GM18870 (cell line): Measurements from ENCODE around the gene AMIGO2.

Source experiments
- ATAC-seq: cut with Tn5 transposase; IDR thresholded peaks from one replicate; pipeline ENCODE4 v1.9.1; 2021; ENCODE audit warnings: moderate library complexity; ENCODE audit not compliant: unreplicated experiment

Gene AMIGO2

DNA sequence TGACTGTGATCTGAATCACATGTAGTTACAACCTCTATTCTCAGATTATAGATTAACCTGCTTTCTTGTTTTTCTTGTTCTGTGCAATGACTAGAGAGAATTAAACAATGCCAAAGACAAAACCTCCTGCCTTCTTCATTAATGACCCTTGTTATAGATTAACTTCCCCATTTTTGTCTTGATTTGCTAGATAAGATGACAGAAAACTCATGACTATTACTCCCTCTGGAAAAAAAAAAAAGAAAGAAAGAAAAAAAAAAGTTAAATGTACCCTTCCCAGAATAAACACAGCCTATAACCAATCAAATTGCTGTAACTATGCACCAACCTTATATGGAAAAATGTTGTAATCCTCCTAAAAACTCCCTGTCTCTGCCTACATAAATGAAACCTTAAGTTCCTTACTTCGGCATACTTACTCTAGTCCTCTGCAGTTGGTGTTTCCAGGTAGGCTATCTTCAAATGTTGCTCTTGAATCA is 41.5 kb downstream of the AMIGO2 start:
- ATAC-seq, result no peak

DNA sequence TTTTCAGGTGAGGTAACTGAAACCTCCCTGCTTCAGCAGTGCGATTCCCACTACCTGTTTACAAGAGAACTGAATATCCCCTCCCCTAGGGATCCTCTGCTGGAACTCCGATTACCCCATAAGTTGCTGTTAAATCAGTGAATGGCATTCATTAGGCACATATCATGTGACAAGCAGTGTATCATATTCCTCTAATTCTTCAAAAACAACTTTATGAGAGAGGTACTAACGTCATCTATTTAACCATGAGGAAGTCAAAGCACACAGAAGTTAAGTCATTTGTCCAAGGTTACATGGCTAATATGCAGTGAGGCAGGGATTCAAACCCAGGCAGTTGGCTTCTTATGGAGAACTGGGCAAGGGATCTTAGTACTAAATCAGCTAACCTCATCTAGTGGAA is 44.3 kb downstream of the AMIGO2 start:
- no peak for ATAC-seq

DNA sequence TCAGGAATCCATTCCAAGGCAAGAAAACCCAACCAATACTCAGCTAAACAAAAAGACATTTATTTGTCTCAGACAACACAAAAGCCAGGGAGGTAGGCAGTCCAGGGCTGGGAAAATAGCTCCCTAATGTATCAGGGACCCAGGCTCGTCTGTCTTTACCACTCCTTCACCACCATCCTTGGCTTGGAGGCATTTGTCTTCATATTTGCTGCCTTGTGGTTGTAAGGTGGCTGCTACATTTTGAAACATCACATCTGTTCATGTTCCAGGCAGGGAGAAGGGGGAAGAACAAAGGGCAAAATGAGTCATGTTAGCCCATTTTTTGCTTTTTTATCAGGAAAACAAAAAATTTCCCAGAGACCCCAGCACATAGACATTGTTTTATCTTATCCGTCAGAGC is 45.1 kb downstream of the AMIGO2 start:
- no peak for ATAC-seq

DNA sequence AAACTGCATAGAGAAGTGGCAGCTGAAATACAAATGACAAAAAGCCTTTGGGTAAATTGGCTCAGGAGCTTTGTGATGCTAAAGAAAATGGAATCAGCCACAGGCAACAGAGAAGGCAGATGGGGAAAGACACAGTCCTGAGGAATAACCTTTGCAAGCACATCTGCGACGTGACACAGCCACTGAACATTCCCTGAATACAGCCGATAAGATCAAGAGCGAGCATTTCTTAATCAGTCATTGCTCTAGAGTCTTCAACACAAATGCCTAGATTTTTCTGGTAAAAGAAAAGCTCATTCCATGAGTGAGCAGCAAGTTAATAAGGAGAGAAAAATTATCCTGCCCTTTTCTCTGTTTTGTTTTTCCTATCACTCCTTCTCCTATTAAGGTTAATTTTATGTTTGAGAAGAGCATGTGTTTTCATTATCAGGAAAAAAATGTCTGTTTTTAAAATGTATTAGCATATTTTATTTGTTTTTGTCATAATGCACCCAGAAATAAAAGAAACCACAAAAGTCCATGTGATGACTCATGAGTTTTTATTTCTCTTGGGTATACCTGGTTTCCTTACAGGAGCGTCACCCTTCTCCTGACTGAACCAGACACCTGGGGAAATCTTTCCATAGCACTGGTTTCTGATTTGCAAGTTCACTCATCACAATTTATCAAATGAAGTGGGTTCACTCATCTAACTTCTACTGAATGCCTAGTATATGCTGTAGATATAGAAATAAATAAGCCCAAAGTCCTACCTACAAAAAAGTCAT is 45.8 kb downstream of the AMIGO2 start:
- no peak for ATAC-seq

DNA sequence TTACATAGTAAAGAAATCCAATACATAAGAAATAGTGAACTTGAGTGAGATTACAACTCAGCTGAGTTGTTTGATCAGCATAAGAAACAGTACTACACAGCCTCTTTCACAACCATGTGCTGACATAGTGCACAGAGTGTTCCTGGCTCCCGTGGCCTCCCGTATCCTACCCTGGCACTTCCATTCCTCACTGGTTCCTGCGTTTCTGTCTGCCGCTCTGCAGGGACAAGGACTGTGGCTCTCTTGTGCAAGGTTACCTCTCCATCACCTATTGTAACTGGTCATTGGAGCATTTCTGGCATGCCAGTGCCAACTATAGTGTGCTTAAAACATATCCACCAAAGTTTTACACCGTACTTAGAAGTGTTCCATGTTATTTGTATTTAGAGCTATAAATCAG is 46.7 kb downstream of the AMIGO2 start:
- no peak for ATAC-seq

DNA sequence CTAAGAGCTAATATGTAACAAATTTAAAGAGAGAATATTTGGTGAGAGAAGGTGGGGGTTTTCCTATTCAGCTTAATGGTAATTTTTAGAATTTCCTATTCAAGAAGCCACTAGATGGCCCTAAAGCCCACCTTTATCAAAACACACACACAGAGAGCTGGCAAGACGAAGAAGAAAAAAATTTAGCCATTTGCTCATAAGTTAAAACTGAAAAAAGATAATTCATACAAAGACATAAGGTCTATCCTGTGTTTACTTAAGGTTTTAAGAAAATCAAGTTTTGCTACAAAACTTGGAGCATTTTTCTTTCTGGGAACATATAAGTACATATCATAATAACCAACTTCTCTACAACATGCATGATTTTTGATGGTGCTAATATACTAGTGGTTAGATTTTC is 47.1 kb downstream of the AMIGO2 start:
- no peak for ATAC-seq

DNA sequence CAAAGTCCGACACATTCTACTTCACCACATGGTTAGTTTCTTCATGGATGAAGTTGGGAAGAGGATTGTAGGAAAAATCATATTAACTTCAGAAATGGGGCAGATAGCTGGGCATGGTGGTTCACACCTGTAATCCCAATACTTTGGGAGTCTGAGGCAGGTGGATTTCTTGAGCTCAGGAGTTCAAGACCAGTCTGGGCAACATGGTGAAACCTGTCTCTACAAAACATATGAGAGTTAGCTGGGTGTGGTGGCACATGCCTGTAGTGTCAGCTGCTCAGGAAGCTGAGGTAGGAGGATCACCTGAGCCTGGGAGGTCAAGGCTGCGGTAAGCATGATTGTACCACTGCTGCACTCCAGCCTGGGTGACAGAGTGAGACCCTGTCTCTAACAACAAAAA is 49.9 kb downstream of the AMIGO2 start:
- no peak for ATAC-seq

DNA sequence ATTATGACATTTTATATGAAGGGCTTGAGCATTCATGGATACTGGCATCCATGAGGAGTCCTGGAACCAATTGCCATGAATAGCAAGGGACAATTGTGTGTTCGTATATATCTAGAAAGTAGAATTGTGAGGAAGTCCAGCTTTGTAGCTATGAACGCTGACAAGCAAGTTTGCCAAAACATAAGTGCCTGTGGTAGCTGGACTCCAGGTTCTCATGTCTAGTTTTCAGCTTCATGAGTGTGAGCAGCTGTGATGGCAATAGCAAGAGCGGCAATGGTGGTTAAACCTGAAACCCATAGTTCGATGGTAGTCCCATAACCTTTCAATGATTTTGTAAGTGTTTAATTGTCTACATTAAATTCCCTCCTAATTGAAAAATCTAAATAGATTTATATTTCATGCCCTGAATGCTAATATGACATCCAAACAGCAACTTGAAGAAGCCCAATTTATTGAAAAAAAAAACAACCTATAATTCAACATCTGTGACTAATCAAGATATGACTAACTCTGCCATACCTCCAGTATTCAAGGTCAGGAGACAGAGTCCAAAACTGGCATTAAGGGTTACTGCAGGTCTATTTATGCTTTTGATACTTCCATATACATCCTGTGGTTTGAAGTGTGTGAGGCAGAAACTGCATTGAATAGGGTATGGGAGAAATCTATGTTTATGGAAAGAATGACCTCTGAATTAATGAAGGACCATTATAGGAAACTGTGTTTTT is 50.6 kb downstream of the AMIGO2 start:
- ATAC-seq, result no peak

DNA sequence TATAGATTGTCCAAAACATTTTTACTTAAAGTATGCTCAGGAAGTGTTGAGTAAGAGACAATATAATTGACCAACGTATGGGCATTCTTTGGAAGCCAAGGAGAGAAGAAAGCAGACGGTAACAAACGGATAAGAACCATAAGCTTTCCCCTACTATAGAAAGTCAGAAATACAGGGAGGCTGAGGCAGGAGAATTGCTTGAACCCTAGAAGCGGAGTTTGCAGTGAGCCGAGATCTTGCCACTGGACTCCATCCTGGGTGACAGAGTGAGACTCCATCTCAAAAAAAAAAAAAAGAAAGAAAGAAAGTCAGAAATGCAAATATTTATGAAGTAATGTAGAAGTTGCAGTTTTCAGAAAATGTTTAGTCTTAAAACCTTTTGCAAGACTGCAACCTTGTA is 51.6 kb downstream of the AMIGO2 start:
- no peak for ATAC-seq
